Caco-2 (cell line): Measurements from ENCODE around the gene RAB15. TPM values are rescaled to one million over a fixed set of nuclear protein-coding genes. Genes with fewer than 3 reads are reported as not detected.

ENCODE experiments used
- BruUV-seq: library from RNA; stranded (reverse); fragments of 400-500 nt; replicated peaks from 2 replicates; lab custom pipeline; 2021; lab: Mats Ljungman, UMichigan
- CTCF ChIA-PET: fragments of 300-600 bp; sonication (Branson Sonifier 250); formaldehyde crosslinking; loops from one replicate; lab custom pipeline; 2022; ENCODE audit warnings: antibody characterized with exemption; lab: Charles Lee
- POLR2A ChIA-PET: fragments of 300-600 bp; sonication (Branson Sonifier 250); formaldehyde crosslinking; loops from one replicate; lab custom pipeline; 2022; ENCODE audit warnings: antibody characterized with exemption; lab: Charles Lee
- DNase-seq, 2 experiments: peaks; one replicate each; pipeline versions ENCODE4 v3.0.0 to v3.0.0-alpha.2; 2020 to 2022
- H3K27me3 ChIP-seq: replicated peaks from 2 replicates; pipeline ENCODE4 v1.6.0; 2011; ENCODE audit warnings: low read length; ENCODE audit not compliant: control insufficient read depth, insufficient read depth
- H3K36me3 ChIP-seq: 2 replicates; pipeline ENCODE4 v1.5.1; 2011; ENCODE audit warnings: low read length; ENCODE audit not compliant: control insufficient read depth, insufficient read depth
- H3K4me1 ChIP-seq: fragments of 250-450 bp; sonication (Bioruptor Pico); 2 replicates; pipeline ENCODE4 v1.5.1; 2020; ENCODE audit warnings: mild to moderate bottlenecking
- H3K4me3 ChIP-seq: 2 replicates; pipeline ENCODE4 v1.5.1; 2011; ENCODE audit warnings: low read depth, mild to moderate bottlenecking, control low read depth, low read length
- H3K9me3 ChIP-seq: fragments of 250-450 bp; sonication (Bioruptor Pico); 2 replicates; pipeline ENCODE4 v1.5.1; 2020; ENCODE audit warnings: mild to moderate bottlenecking, moderate library complexity
- H3K27ac Mint-ChIP-seq: one replicate; pipeline ENCODE4 v1.8.0; 2022; ENCODE audit warnings: mixed read lengths; ENCODE audit not compliant: unreplicated experiment
- H3K27me3 Mint-ChIP-seq: one replicate; pipeline ENCODE4 v1.8.0; 2022; ENCODE audit warnings: mixed read lengths; ENCODE audit not compliant: insufficient read depth, unreplicated experiment
- H3K36me3 Mint-ChIP-seq: one replicate; pipeline ENCODE4 v1.8.0; 2022; ENCODE audit warnings: mild to moderate bottlenecking, mixed read lengths; ENCODE audit not compliant: insufficient read depth, unreplicated experiment
- H3K4me1 Mint-ChIP-seq: one replicate; pipeline ENCODE4 v1.8.0; 2022; ENCODE audit warnings: low read depth, mixed read lengths; ENCODE audit not compliant: unreplicated experiment
- H3K4me3 Mint-ChIP-seq: one replicate; pipeline ENCODE4 v1.8.0; 2022; ENCODE audit warnings: mild to moderate bottlenecking, moderate library complexity, mixed read lengths; ENCODE audit not compliant: unreplicated experiment
- H3K9me3 Mint-ChIP-seq: one replicate; pipeline ENCODE4 v1.8.0; 2022; ENCODE audit warnings: mixed read lengths; ENCODE audit not compliant: unreplicated experiment
- CTCF ChIP-seq, 2 experiments: fragments of 200-600 bp in 1 of 2; IDR thresholded peaks; 1 replicate in 1 of 2; 2 replicates in 1 of 2; pipeline versions ENCODE4 v1.5.1 to v1.8.0; 2011 to 2022; ENCODE audit warnings: antibody characterized with exemption in 1 of 2, control low read depth in 1 of 2, inconsistent platforms in 1 of 2, low read depth in 1 of 2, low read length in 1 of 2, mild to moderate bottlenecking in 1 of 2, moderate library complexity in 1 of 2; ENCODE audit not compliant: insufficient read depth in 1 of 2, severe bottlenecking in 1 of 2, unreplicated experiment in 1 of 2
- intact Hi-C: fragments of 100-400 bp; cut with micrococcal nuclease; formaldehyde crosslinking; loops from one replicate; pipeline ENCODE4 v1.10.0; 2022; ENCODE audit not compliant: unreplicated experiment
- total RNA-seq: library from RNA; stranded (reverse); gene quantifications from 2 replicates; pipeline ENCODE4 v1.2.3, GENCODE V29; 2022

The RAB15 gene
- total RNA-seq, 1 experiment from 2014 or later = 92.5 TPM

- DNase-seq = no peak
- peak overlapping the region; percentile 59 for H3K27ac Mint-ChIP-seq
- H3K4me1 Mint-ChIP-seq = peaks cover 56% of the 10 kb centered on the region
- Histone ChIP-seq H3K27me3 (no peaks in the 10 kb centered on the region), H3K9me3 (no peaks in the 10 kb centered on the region), H3K4me1 (peaks cover 64% of the 10 kb centered on the region), H3K4me3 (no peak overlapping the region), H3K36me3 (peaks cover 2% of the 10 kb centered on the region)
- no TSS peak for BruUV-seq
- no peaks in the 10 kb centered on the region for H3K27me3 Mint-ChIP-seq
- intact Hi-C loops = loop anchor here (1.0 to 2.0 kb wide), 2 partner anchors 29 to 45 kb away; no protein-coding TSS in a partner anchor
- TF ChIP-seq CTCF (IDR thresholded peaks at IDR 0.05; ENCODE audit: insufficient read depth in 1 of 2, low read depth in 1 of 2, low read length in 1 of 2, severe bottlenecking in 1 of 2, unreplicated experiment in 1 of 2) = no peak
- no peaks in the 10 kb centered on the region for H3K9me3 Mint-ChIP-seq
- POLR2A ChIA-PET = no interaction called here
- no peak overlapping the region for H3K4me3 Mint-ChIP-seq
- CTCF ChIA-PET = no interaction called here
- peaks cover 53% of the 10 kb centered on the region for H3K36me3 Mint-ChIP-seq
Measured at GRCh38 chr14:64937821-64938193, 34.3 kb downstream of the RAB15 start.

- Mint-ChIP-seq H3K36me3 (peaks cover 51% of the 10 kb centered on the region), H3K4me1 (peaks cover 51% of the 10 kb centered on the region), H3K9me3 (no peaks in the 10 kb centered on the region), H3K27me3 (no peaks in the 10 kb centered on the region), H3K27ac (peak overlapping the region; percentile 59), H3K4me3 (no peak overlapping the region)
- BruUV-seq = no TSS peak
- no peak for DNase-seq
- Histone ChIP-seq H3K36me3 (peaks cover 2% of the 10 kb centered on the region), H3K9me3 (no peaks in the 10 kb centered on the region), H3K4me3 (no peak overlapping the region), H3K27me3 (no peaks in the 10 kb centered on the region), H3K4me1 (peaks cover 58% of the 10 kb centered on the region)
- no peak for TF ChIP-seq CTCF (IDR thresholded peaks at IDR 0.05; ENCODE audit: insufficient read depth in 1 of 2, low read depth in 1 of 2, low read length in 1 of 2, severe bottlenecking in 1 of 2, unreplicated experiment in 1 of 2)
- POLR2A ChIA-PET = no interaction called here
- intact Hi-C loops = no loop called here
- CTCF ChIA-PET = interaction anchor here (0.5 kb wide), 1 partner anchor 57 kb away, joined by 4 read pairs; no protein-coding TSS in a partner anchor
Measured at GRCh38 chr14:64937171-64937820, 34.8 kb downstream of the RAB15 start.

GRCh38 chr14:64935508-64935907, 36.6 kb downstream of the RAB15 start:
- H3K36me3 ChIP-seq = peaks cover 2% of the 10 kb centered on the region
- no TSS peak for BruUV-seq
- Mint-ChIP-seq H3K4me1 (peaks cover 35% of the 10 kb centered on the region), H3K27ac (no peak overlapping the region), H3K9me3 (no peaks in the 10 kb centered on the region), H3K4me3 (no peak overlapping the region), H3K36me3 (peaks cover 44% of the 10 kb centered on the region), H3K27me3 (no peaks in the 10 kb centered on the region)
- no peak for DNase-seq
- H3K4me3 ChIP-seq = no peak overlapping the region
- no peaks in the 10 kb centered on the region for H3K27me3 ChIP-seq
- no peak for TF ChIP-seq CTCF (IDR thresholded peaks at IDR 0.05; ENCODE audit: insufficient read depth in 1 of 2, low read depth in 1 of 2, low read length in 1 of 2, severe bottlenecking in 1 of 2, unreplicated experiment in 1 of 2)
- intact Hi-C loops = no loop called here
- ChIA-PET CTCF (interaction anchor here (0.5 kb wide), 1 partner anchor 100 kb away, joined by 3 read pairs; no protein-coding TSS in a partner anchor), POLR2A (no interaction called here)
- no peaks in the 10 kb centered on the region for H3K9me3 ChIP-seq
- H3K4me1 ChIP-seq = peaks cover 48% of the 10 kb centered on the region
